LNCAP (cell line): Measurements from ENCODE around the gene LRRC41.

Experiments
- CTCF ChIP-seq: fragments of 450-650 bp; IDR thresholded peaks from 2 replicates; pipeline ENCODE4 v1.5.1; 2017; ENCODE audit warnings: mild to moderate bottlenecking

LRRC41 gene

GRCh38 chr1:46303038-46303871 lies at the start of gene LRRC41, which contains the start of gene UQCRH:
Gene LRRC41 (minus strand): TSS chr1:46303616. CDS start chr1:46303322, 294 bp downstream.
Gene UQCRH (plus strand): TSS chr1:46303698. CDS start chr1:46303767, 69 bp downstream.
- no peak; the same call in 1 of the 2 replicates for TF ChIP-seq CTCF

- no peak for TF ChIP-seq CTCF
These were observed 48.9 kb upstream of the LRRC41 start for GRCh38 chr1:46352363-46352762.

GRCh38 chr1:46345281-46345680 lies 41.9 kb upstream of the LRRC41 start:
- no peak for TF ChIP-seq CTCF

- TF ChIP-seq CTCF, result no peak
These were observed 41.1 kb upstream of the LRRC41 start for GRCh38 chr1:46344481-46344880.

- TF ChIP-seq CTCF, result no peak
These were observed 40.3 kb upstream of the LRRC41 start for GRCh38 chr1:46343705-46344104.

- TF ChIP-seq CTCF, result no peak
These were observed 39.9 kb upstream of the LRRC41 start for GRCh38 chr1:46343351-46343695.

GRCh38 chr1:46342677-46343350 lies 39.4 kb upstream of the LRRC41 start:
- TF ChIP-seq CTCF, result no peak
